MCF 10A (cell line): ENCODE data around the gene KRTAP4-11. TPM values are rescaled to one million over a fixed set of nuclear protein-coding genes. Genes with fewer than 3 reads are reported as not detected.

ENCODE experiments used
- BruUV-seq: library from RNA; stranded (reverse); fragments of 400-500 nt; replicated peaks from 2 replicates; lab custom pipeline; 2021; lab: Mats Ljungman, UMichigan
- CTCF ChIA-PET: fragments of 300-600 bp; sonication (Branson Sonifier 250); formaldehyde crosslinking; extraction: SDS; loops from one replicate; lab custom pipeline; 2021; ENCODE audit warnings: antibody characterized with exemption, inconsistent platforms; lab: Yijun Ruan, JAX
- POLR2A ChIA-PET: fragments of 300-600, 350-650 bp; sonication (Branson Sonifier 250); formaldehyde crosslinking; extraction: SDS; loops from one replicate; lab custom pipeline; 2020; ENCODE audit warnings: antibody characterized with exemption, inconsistent platforms; lab: Yijun Ruan, JAX
- DNase-seq: peaks from one replicate; pipeline ENCODE4 v3.0.0-alpha.2; 2018; ENCODE audit not compliant: unreplicated experiment
- H3K27ac Mint-ChIP-seq: one replicate; pipeline ENCODE4 v1.8.0; 2022; ENCODE audit warnings: mild to moderate bottlenecking, low read depth, mixed read lengths; ENCODE audit not compliant: unreplicated experiment
- H3K27me3 Mint-ChIP-seq: one replicate; pipeline ENCODE4 v1.8.0; 2022; ENCODE audit warnings: mixed read lengths; ENCODE audit not compliant: insufficient read depth, unreplicated experiment
- H3K36me3 Mint-ChIP-seq: one replicate; pipeline ENCODE4 v1.8.0; 2022; ENCODE audit warnings: mild to moderate bottlenecking, moderate library complexity, mixed read lengths; ENCODE audit not compliant: insufficient read depth, unreplicated experiment
- H3K4me1 Mint-ChIP-seq: one replicate; pipeline ENCODE4 v1.8.0; 2022; ENCODE audit warnings: mixed read lengths; ENCODE audit not compliant: insufficient read depth, unreplicated experiment
- H3K4me3 Mint-ChIP-seq: one replicate; pipeline ENCODE4 v1.8.0; 2022; ENCODE audit warnings: mild to moderate bottlenecking, moderate library complexity, mixed read lengths; ENCODE audit not compliant: unreplicated experiment
- H3K9me3 Mint-ChIP-seq: one replicate; pipeline ENCODE4 v1.8.0; 2022; ENCODE audit warnings: mixed read lengths; ENCODE audit not compliant: unreplicated experiment
- CTCF ChIP-seq: fragments of 200-600 bp; IDR thresholded peaks from one replicate; pipeline ENCODE4 v1.8.0; 2022; ENCODE audit warnings: antibody characterized with exemption, mild to moderate bottlenecking; ENCODE audit not compliant: unreplicated experiment
- intact Hi-C: fragments of 100-400 bp; cut with micrococcal nuclease; formaldehyde crosslinking; loops from 2 replicates; pipeline ENCODE4 v1.14.1; 2022
- total RNA-seq: library from RNA; stranded (reverse); gene quantifications from 2 replicates; pipeline ENCODE4 v1.2.3, GENCODE V29; 2022

KRTAP4-11 gene
- total RNA-seq, 1 experiment from 2014 or later: not detected

DNA sequence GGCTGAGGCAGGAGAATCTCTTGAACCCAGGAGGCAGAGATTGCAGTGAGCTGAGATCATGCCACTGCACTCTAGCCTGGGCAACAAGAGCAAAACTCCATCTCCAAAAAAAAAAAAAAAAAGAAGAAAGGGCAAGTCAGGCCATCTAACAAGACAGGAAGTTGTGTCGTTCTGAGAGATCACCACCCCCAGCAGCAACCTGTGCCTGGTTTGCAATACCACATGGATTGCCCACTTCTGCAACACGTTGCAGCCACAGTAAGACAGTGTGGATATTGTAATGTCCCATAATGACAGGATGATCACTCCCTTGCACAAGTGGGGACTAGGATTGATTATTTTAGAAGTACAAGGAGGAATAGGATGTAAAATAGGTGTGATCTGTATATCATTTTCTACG, 49.1 kb downstream of the KRTAP4-11 start:
- CTCF ChIA-PET: no interaction called here
- H3K4me1 Mint-ChIP-seq: peaks cover 8% of the 10 kb centered on the region
- intact Hi-C loops: loop anchor here (10.0 kb wide), 1 partner anchor 154 kb away; no protein-coding TSS in a partner anchor
- no peak overlapping the region for H3K27ac Mint-ChIP-seq
- no peak overlapping the region for H3K4me3 Mint-ChIP-seq
- TF ChIP-seq CTCF: no peak
- no TSS peak for BruUV-seq
- POLR2A ChIA-PET: no interaction called here
- DNase-seq: no peak
- peaks cover 4% of the 10 kb centered on the region for H3K36me3 Mint-ChIP-seq
- H3K9me3 Mint-ChIP-seq: no peaks in the 10 kb centered on the region
- H3K27me3 Mint-ChIP-seq: no peaks in the 10 kb centered on the region

- ChIA-PET POLR2A (no interaction called here), CTCF (no interaction called here)
- DNase-seq: no peak
- Mint-ChIP-seq H3K27ac (no peak overlapping the region), H3K27me3 (no peaks in the 10 kb centered on the region), H3K4me1 (peaks cover 8% of the 10 kb centered on the region), H3K9me3 (no peaks in the 10 kb centered on the region), H3K36me3 (peaks cover 4% of the 10 kb centered on the region), H3K4me3 (no peak overlapping the region)
- TF ChIP-seq CTCF: no peak
- intact Hi-C loops: loop anchor here (10.0 kb wide), 1 partner anchor 152 kb away; no protein-coding TSS in a partner anchor
- no TSS peak for BruUV-seq
Measured at GRCh38 chr17:41067281-41067680, 50.9 kb downstream of the KRTAP4-11 start.

Other genes with a start within 250 kb of the KRTAP4-11 start
- not detected in 2 replicates for gene KRT20, start 233.1 kb downstream of the KRTAP4-11 start, total RNA-seq
- not detected in 2 replicates for gene KRT23, start 180.7 kb downstream of the KRTAP4-11 start, total RNA-seq
- not detected in 2 replicates for gene KRT39, start 151.4 kb downstream of the KRTAP4-11 start, total RNA-seq
- gene KRT40, start 134.0 kb downstream of the KRTAP4-11 start, total RNA-seq: not detected in 2 replicates
- not detected in 2 replicates for gene KRTAP3-3, start 124.2 kb downstream of the KRTAP4-11 start, total RNA-seq
- not detected in 2 replicates for gene KRTAP3-2, start 118.5 kb downstream of the KRTAP4-11 start, total RNA-seq
- not detected in 2 replicates for gene KRTAP3-1, start 109.2 kb downstream of the KRTAP4-11 start, total RNA-seq
- gene KRTAP1-5, start 91.2 kb downstream of the KRTAP4-11 start, total RNA-seq: not detected in 2 replicates
- gene KRTAP1-4, start 88.2 kb downstream of the KRTAP4-11 start, total RNA-seq: not detected in 2 replicates
- gene KRTAP1-3, start 83.5 kb downstream of the KRTAP4-11 start, total RNA-seq: not detected in 2 replicates
- gene KRTAP1-1, start 76.9 kb downstream of the KRTAP4-11 start, total RNA-seq: not detected in 2 replicates
- not detected in 2 replicates for gene KRTAP2-1, start 71.1 kb downstream of the KRTAP4-11 start, total RNA-seq
- gene KRTAP2-2, start 63.1 kb downstream of the KRTAP4-11 start, total RNA-seq: not detected in 2 replicates
- not detected in 2 replicates for gene KRTAP2-3, start 58.3 kb downstream of the KRTAP4-11 start, total RNA-seq
- not detected in 2 replicates for gene KRTAP2-4, start 52.5 kb downstream of the KRTAP4-11 start, total RNA-seq
- gene KRTAP4-7, start 34.2 kb downstream of the KRTAP4-11 start, total RNA-seq: not detected in 2 replicates
- not detected in 2 replicates for gene KRTAP4-8, start 20.2 kb downstream of the KRTAP4-11 start, total RNA-seq
- gene KRTAP4-16, start 16.2 kb downstream of the KRTAP4-11 start, total RNA-seq: not detected in 2 replicates
- gene KRTAP4-9, start 13.0 kb downstream of the KRTAP4-11 start, total RNA-seq: not detected in 2 replicates
- gene KRTAP4-12, start 5.8 kb upstream of the KRTAP4-11 start, total RNA-seq: not detected in 2 replicates
- not detected in 2 replicates for gene KRTAP4-6, start 22.2 kb upstream of the KRTAP4-11 start, total RNA-seq
- not detected in 2 replicates for gene KRTAP4-5, start 31.5 kb upstream of the KRTAP4-11 start, total RNA-seq
- not detected in 2 replicates for gene KRTAP4-4, start 42.4 kb upstream of the KRTAP4-11 start, total RNA-seq
- not detected in 2 replicates for gene KRTAP4-3, start 49.8 kb upstream of the KRTAP4-11 start, total RNA-seq
- gene KRTAP4-2, start 59.8 kb upstream of the KRTAP4-11 start, total RNA-seq: not detected in 2 replicates
- not detected in 2 replicates for gene KRTAP4-1, start 66.5 kb upstream of the KRTAP4-11 start, total RNA-seq
- gene KRTAP9-1, start 71.5 kb upstream of the KRTAP4-11 start, total RNA-seq: not detected in 2 replicates
- not detected in 2 replicates for gene KRTAP9-2, start 108.3 kb upstream of the KRTAP4-11 start, total RNA-seq
- not detected in 2 replicates for gene KRTAP9-3, start 114.1 kb upstream of the KRTAP4-11 start, total RNA-seq
- gene KRTAP9-8, start 119.6 kb upstream of the KRTAP4-11 start, total RNA-seq: not detected in 2 replicates
- not detected in 2 replicates for gene KRTAP9-4, start 131.3 kb upstream of the KRTAP4-11 start, total RNA-seq
- not detected in 2 replicates for gene KRTAP9-9, start 137.0 kb upstream of the KRTAP4-11 start, total RNA-seq
- not detected in 2 replicates for gene KRTAP9-6, start 147.0 kb upstream of the KRTAP4-11 start, total RNA-seq
- gene KRTAP9-7, start 157.3 kb upstream of the KRTAP4-11 start, total RNA-seq: not detected in 2 replicates
- gene KRTAP29-1, start 184.5 kb upstream of the KRTAP4-11 start, total RNA-seq: not detected in 2 replicates
- gene KRTAP16-1, start 190.9 kb upstream of the KRTAP4-11 start, total RNA-seq: not detected in 2 replicates
- not detected in 2 replicates for gene KRTAP17-1, start 197.3 kb upstream of the KRTAP4-11 start, total RNA-seq
- gene KRT33A, start 232.5 kb upstream of the KRTAP4-11 start, total RNA-seq: not detected in 2 replicates